Ishikawa (cell line): ENCODE results near the gene SPECC1.

Source experiments
- CREB1 ChIP-seq: IDR thresholded peaks from 2 replicates; pipeline ENCODE4 v1.6.1; 2012; ENCODE audit warnings: low read depth
- EP300 ChIP-seq: IDR thresholded peaks from 2 replicates; pipeline ENCODE4 v1.6.1; 2012; ENCODE audit warnings: borderline replicate concordance
- FOXM1 ChIP-seq: IDR thresholded peaks from 2 replicates; pipeline ENCODE4 v1.6.1; 2012; ENCODE audit warnings: low read depth, borderline replicate concordance
- MAX ChIP-seq: IDR thresholded peaks from 2 replicates; pipeline ENCODE4 v1.6.1; 2012
- RAD21 ChIP-seq: IDR thresholded peaks from 2 replicates; pipeline ENCODE4 v1.6.1; 2012; ENCODE audit warnings: low read depth
- REST ChIP-seq: IDR thresholded peaks from 2 replicates; pipeline ENCODE4 v1.6.1; 2012; ENCODE audit warnings: low read depth, mild to moderate bottlenecking
- TAF1 ChIP-seq: IDR thresholded peaks from 2 replicates; pipeline ENCODE4 v1.6.1; 2012; ENCODE audit warnings: low read depth, mild to moderate bottlenecking
- TCF12 ChIP-seq: IDR thresholded peaks from 2 replicates; pipeline ENCODE4 v1.6.1; 2012; ENCODE audit warnings: low read depth
- TEAD4 ChIP-seq: IDR thresholded peaks from 2 replicates; pipeline ENCODE4 v1.6.1; 2012
- ZBTB7A ChIP-seq: IDR thresholded peaks from 2 replicates; pipeline ENCODE4 v1.6.1; 2012; ENCODE audit warnings: low read depth

- TF ChIP-seq REST (no peak), ZBTB7A (no peak), EP300 (no peak), TAF1 (no peak), CREB1 (no peak), MAX (no peak), FOXM1 (no peak), TCF12 (no peak), RAD21 (no peak), TEAD4 (no peak)
Measured at GRCh38 chr17:20244671-20245070, 235.5 kb downstream of the SPECC1 start.
